PC-3 (cell line): ENCODE measurements around the gene SEMA3A.

Source experiments
- EZH2 ChIP-seq: fragments of 300-600 bp; sonication (generic); IDR thresholded peaks from one replicate; pipeline ENCODE4 v1.6.1; 2017; ENCODE audit warnings: antibody characterized with exemption, mild to moderate bottlenecking, low read length; ENCODE audit not compliant: unreplicated experiment
- EZH2phosphoT487 ChIP-seq: fragments of 300-600 bp; sonication (generic); IDR thresholded peaks from 2 replicates; pipeline ENCODE4 v1.6.1; 2018; ENCODE audit warnings: mild to moderate bottlenecking, antibody characterized with exemption, low read length, borderline replicate concordance
- TF ChIP-seq, protein P1 (sequence below): fragments of 300-600 bp; sonication (generic); conservative IDR thresholded peaks from 2 replicates; pipeline ENCODE4 v1.5.1; 2017; ENCODE audit warnings: antibody characterized with exemption, low read depth, mild to moderate bottlenecking, low read length

DNA sequence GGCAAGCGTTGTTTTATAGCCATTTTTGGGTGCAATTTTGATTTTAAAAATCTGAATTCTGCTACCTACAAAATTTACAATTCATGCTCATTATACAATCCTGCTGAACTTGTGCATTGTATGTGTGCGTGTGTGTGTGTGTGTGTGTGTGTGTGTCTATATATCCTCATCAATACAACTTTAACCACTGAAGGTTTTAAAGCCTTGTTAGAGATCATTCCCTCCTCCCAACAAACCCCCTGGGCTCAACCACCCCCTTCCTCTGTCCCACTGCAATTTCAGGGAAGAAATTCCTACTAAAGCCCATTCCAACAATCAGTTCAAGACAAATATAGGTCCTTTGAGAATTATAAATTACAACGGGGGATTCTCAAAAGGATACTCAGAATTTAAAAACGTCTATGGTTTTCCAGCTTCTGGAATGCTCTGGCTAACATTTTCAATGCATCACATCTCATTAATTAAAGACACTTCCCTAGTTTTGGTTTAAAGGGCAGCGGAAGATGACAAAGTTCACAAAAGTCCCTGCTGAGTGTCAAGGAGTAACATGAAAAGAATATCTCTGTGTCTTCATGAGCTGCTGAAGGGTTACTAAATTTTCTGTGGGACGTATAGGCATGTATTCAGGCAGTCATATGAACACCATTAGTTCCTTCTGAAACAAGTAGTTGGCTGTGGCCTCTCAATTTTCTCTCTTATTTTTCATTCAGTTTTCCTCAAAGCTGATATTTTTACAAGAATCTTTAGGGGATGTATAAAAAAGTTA lies 889 bp upstream of the SEMA3A start:
- TF ChIP-seq, protein P1, sequence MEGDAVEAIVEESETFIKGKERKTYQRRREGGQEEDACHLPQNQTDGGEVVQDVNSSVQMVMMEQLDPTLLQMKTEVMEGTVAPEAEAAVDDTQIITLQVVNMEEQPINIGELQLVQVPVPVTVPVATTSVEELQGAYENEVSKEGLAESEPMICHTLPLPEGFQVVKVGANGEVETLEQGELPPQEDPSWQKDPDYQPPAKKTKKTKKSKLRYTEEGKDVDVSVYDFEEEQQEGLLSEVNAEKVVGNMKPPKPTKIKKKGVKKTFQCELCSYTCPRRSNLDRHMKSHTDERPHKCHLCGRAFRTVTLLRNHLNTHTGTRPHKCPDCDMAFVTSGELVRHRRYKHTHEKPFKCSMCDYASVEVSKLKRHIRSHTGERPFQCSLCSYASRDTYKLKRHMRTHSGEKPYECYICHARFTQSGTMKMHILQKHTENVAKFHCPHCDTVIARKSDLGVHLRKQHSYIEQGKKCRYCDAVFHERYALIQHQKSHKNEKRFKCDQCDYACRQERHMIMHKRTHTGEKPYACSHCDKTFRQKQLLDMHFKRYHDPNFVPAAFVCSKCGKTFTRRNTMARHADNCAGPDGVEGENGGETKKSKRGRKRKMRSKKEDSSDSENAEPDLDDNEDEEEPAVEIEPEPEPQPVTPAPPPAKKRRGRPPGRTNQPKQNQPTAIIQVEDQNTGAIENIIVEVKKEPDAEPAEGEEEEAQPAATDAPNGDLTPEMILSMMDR = no peak
- TF ChIP-seq EZH2 (no peak), EZH2phosphoT487 (no peak)
